Stimulated activated CD4-positive, alpha-beta T cell treated with anti-CD3 and anti-CD28 coated beads, Interleukin-2, amount 100 ng/mL, for 48 hours (primary cell): ENCODE measurements around the gene CRYBB1.

Experiments
- DNase-seq, 2 donors: peaks; one replicate each; pipeline ENCODE4 v3.0.0-alpha.2; 2020

CRYBB1 gene

GRCh38 chr22:26574001-26574723, 43.7 kb downstream of the CRYBB1 start:
- no peak for DNase-seq

GRCh38 chr22:26573026-26573662, 44.7 kb downstream of the CRYBB1 start:
- DNase-seq, result no peak

- DNase-seq, result no peak
These were observed 46.8 kb downstream of the CRYBB1 start for GRCh38 chr22:26570864-26571525.

- DNase-seq, result no peak
These were observed 47.7 kb downstream of the CRYBB1 start for GRCh38 chr22:26570115-26570514.

GRCh38 chr22:26568207-26568706, 49.6 kb downstream of the CRYBB1 start:
- DNase-seq, result no peak

- DNase-seq, result no peak
These were observed 50.2 kb downstream of the CRYBB1 start for GRCh38 chr22:26567610-26568009.

GRCh38 chr22:26566994-26567393, 50.8 kb downstream of the CRYBB1 start:
- no peak for DNase-seq

GRCh38 chr22:26565889-26566288, 51.9 kb downstream of the CRYBB1 start:
- DNase-seq, result no peak

- DNase-seq, result no peak
These were observed 52.6 kb downstream of the CRYBB1 start for GRCh38 chr22:26565181-26565580.

- DNase-seq, result no peak
These were observed 53.2 kb downstream of the CRYBB1 start for GRCh38 chr22:26564672-26565071.

GRCh38 chr22:26564181-26564580, 53.6 kb downstream of the CRYBB1 start:
- DNase-seq, result no peak

GRCh38 chr22:26563022-26563421, 54.8 kb downstream of the CRYBB1 start:
- DNase-seq, result no peak

- DNase-seq, result no peak
These were observed 55.9 kb downstream of the CRYBB1 start for GRCh38 chr22:26561756-26562417.

- DNase-seq, result no peak
These were observed 57.8 kb downstream of the CRYBB1 start for GRCh38 chr22:26559961-26560575.

GRCh38 chr22:26558248-26558895, 59.5 kb downstream of the CRYBB1 start:
- no peak for DNase-seq

- DNase-seq, result no peak
These were observed 60.9 kb downstream of the CRYBB1 start for GRCh38 chr22:26556904-26557303.

- no peak for DNase-seq
These were observed 62.3 kb downstream of the CRYBB1 start for GRCh38 chr22:26555478-26555877.

- DNase-seq, result no peak
These were observed 62.9 kb downstream of the CRYBB1 start for GRCh38 chr22:26554956-26555355.

GRCh38 chr22:26553056-26553752, 64.6 kb downstream of the CRYBB1 start:
- DNase-seq, result no peak

- no peak for DNase-seq
These were observed 65.4 kb downstream of the CRYBB1 start for GRCh38 chr22:26552466-26552865.

GRCh38 chr22:26551568-26551967, 66.3 kb downstream of the CRYBB1 start:
- DNase-seq, result no peak
